Tibial nerve (tissue), 4 donors: ENCODE measurements around the gene ADD3. TPM values are rescaled to one million over a fixed set of nuclear protein-coding genes. Genes with fewer than 3 reads are reported as not detected.
"Not testable (repeated sequence)": the region's sequence is repeated elsewhere in the genome, so short reads cannot be mapped to it uniquely, and the experiment has no call there.

Source experiments
- DNase-seq, 2 donors: peaks; one replicate each; pipeline ENCODE4 v3.0.0-alpha.2; 2019; ENCODE audit warnings: low spot score in 2 of 2
- H3K27ac ChIP-seq, 4 donors: fragments of 200-600 bp; sonication (generic) in 3 of 4; one replicate each; pipeline ENCODE4 v1.5.1; 2017 to 2019; ENCODE audit warnings: mild to moderate bottlenecking in 1 of 4
- H3K27me3 ChIP-seq, 2 donors: fragments of 200-600 bp; sonication (generic) in 1 of 2; one replicate each; pipeline versions ENCODE4 v1.5.1 to v1.6.0; 2017 to 2019
- H3K36me3 ChIP-seq, 3 donors: fragments of 200-600 bp; sonication (generic); one replicate each; pipeline ENCODE4 v1.5.1; 2018 to 2019
- H3K4me1 ChIP-seq, 4 donors: fragments of 200-600 bp; sonication (generic) in 3 of 4; one replicate each; pipeline ENCODE4 v1.5.1; 2017 to 2019
- H3K4me3 ChIP-seq, 4 donors: fragments of 200-600 bp; sonication (generic) in 3 of 4; one replicate each; pipeline ENCODE4 v1.5.1; 2017 to 2019; ENCODE audit warnings: mild to moderate bottlenecking in 1 of 4, moderate library complexity in 1 of 4
- H3K9me3 ChIP-seq, 4 donors: fragments of 200-600 bp; sonication (generic) in 3 of 4; one replicate each; pipeline ENCODE4 v1.5.1; 2017 to 2019
- CTCF ChIP-seq, 5 experiments: fragments of 200-600 bp in 3 of 5; fragments of 450-650 bp in 2 of 5; sonication (generic) in 3 of 5; IDR thresholded peaks; one replicate each; pipeline ENCODE4 v1.5.1; 2016 to 2019; ENCODE audit warnings: antibody characterized with exemption in 5 of 5, mild to moderate bottlenecking in 3 of 5, moderate library complexity in 2 of 5
- EP300 ChIP-seq, 2 donors: sonication (generic); formaldehyde crosslinking; IDR thresholded peaks; one replicate each; pipeline ENCODE4 v1.6.1; 2017; ENCODE audit warnings: antibody characterized with exemption in 2 of 2, mild to moderate bottlenecking in 1 of 2
- POLR2A ChIP-seq, 2 donors: fragments of 450-650 bp; IDR thresholded peaks; one replicate each; pipeline ENCODE4 v1.6.1; 2017; ENCODE audit warnings: antibody characterized with exemption in 2 of 2, mild to moderate bottlenecking in 2 of 2, moderate library complexity in 2 of 2
- WGBS, 2 donors: methylation state at CpG; one replicate each; pipeline ENCODE4 v1.1.5; 2018; 5-methylcytosine and 5-hydroxymethylcytosine counted together
- total RNA-seq, 4 donors: library from RNA; depleted of rRNA; stranded (reverse); fragments of >200 nt; gene quantifications; one replicate each; pipeline ENCODE4 v1.1.0, GENCODE V29; 2016

Gene ADD3
- total RNA-seq, 4 donors from 2014 or later: 208 to 639 (median 443) TPM

DNA sequence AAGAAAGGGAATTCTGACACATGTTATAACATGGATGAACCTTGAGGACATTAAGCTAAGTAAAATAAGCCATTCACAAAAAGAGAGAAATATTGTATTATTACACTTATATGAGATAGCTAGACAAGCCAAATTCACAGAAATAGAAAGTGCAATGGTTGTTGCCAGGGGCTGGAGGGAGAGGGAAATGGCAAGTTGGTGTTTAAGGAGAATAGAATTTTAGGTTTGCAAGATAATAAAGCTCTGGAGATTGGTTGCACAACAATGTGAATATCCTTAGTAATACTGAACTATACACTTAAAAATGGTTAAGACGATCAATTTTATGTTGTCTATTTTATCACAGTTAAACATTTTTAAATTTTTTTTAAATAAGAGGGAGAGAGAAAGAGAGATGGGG, 25.0 kb upstream of the ADD3 start:
- DNase-seq: no peak
- Histone ChIP-seq H3K27ac (peak overlapping the region in 3 of 4 donors; percentile 14 to 76 (median 56)), H3K4me3 (no peak overlapping the region), H3K9me3 (peaks cover 0 to 5% (median 0%) of the 10 kb centered on the region in 4 donors), H3K36me3 (no peaks in the 10 kb centered on the region), H3K27me3 (no peaks in the 10 kb centered on the region), H3K4me1 (peaks cover 4 to 50% (median 20%) of the 10 kb centered on the region in 4 donors)
- TF ChIP-seq POLR2A (IDR thresholded peaks at IDR 0.05) (no peak), EP300 (IDR thresholded peaks at IDR 0.05) (no peak), CTCF (IDR thresholded peaks at IDR 0.05) (no peak)
- 63 to 74% methylated on average over 1 of the region's 1 CpG for WGBS, 2 donors

- H3K27ac ChIP-seq: no peak overlapping the region
- peaks cover 0 to 5% (median 0%) of the 10 kb centered on the region in 4 donors for H3K9me3 ChIP-seq
- H3K36me3 ChIP-seq: no peaks in the 10 kb centered on the region
- H3K4me1 ChIP-seq: peaks cover 0 to 41% (median 13%) of the 10 kb centered on the region in 4 donors
- H3K4me3 ChIP-seq: no peak overlapping the region
- no peak for DNase-seq
- no peak for TF ChIP-seq CTCF (IDR thresholded peaks at IDR 0.05)
- no peak for TF ChIP-seq EP300 (IDR thresholded peaks at IDR 0.05)
- TF ChIP-seq POLR2A (IDR thresholded peaks at IDR 0.05): no peak
- no peaks in the 10 kb centered on the region for H3K27me3 ChIP-seq
- 78 to 89% methylated on average over 2 of the region's 2 CpGs for whole genome bisulfite sequencing, 2 donors
These were observed 23.8 kb upstream of the ADD3 start for GRCh38 chr10:109984013-109984412.

- peaks cover 0 to 29% (median 12%) of the 10 kb centered on the region in 4 donors for H3K4me1 ChIP-seq
- H3K4me3 ChIP-seq, DNase-seq, H3K27me3 ChIP-seq, H3K27ac ChIP-seq, H3K9me3 ChIP-seq, H3K36me3 ChIP-seq: not testable (repeated sequence)
- 96 to 97% methylated on average over 3 of the region's 3 CpGs for WGBS, 2 donors
These were observed 22.0 kb upstream of the ADD3 start for GRCh38 chr10:109985768-109986167.

DNA sequence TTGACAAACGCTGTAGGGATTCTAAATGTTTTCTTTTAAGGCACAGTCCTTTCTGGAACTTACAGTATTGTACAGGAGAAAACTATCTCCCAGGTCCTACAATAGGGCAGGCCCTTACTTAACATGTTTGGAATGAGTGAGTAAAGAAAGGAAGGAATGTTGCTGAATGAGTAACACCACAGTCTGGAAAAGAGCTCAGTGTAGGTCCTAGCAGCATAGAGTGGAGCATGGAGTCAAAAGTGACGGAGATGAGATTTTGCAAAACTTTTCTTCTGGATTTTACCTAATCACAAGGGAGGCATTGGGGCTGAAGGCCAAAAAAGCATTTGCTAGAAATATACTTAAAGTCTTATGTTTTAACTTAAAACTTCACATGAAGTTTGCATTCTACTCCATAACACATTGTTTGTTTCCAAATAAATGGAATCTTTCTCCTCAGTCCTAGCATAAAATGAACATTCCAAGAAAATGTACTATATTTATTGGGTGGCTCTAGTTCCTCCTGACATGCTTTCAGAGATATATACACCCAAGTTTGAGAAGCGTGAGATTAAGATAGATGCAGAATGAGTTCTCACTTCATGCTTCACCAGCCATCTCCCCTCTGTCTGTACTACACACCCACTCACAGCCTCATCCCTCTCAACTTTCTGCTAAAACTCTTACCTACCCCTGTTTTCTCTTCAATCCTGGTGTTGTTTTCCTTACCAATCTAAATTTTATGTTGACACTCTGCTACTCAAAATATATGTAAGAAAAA, 20.2 kb upstream of the ADD3 start:
- no peak overlapping the region for H3K27ac ChIP-seq
- H3K9me3 ChIP-seq: peaks cover 0 to 5% (median 0%) of the 10 kb centered on the region in 4 donors
- DNase-seq: no peak
- peaks cover 0 to 14% (median under 1%) of the 10 kb centered on the region in 4 donors for H3K4me1 ChIP-seq
- no peak overlapping the region for H3K4me3 ChIP-seq
- no peaks in the 10 kb centered on the region for H3K27me3 ChIP-seq
- no peaks in the 10 kb centered on the region for H3K36me3 ChIP-seq
- 63 to 72% methylated on average over 3 of the region's 3 CpGs for WGBS, 2 donors
- no peak for TF ChIP-seq EP300 (IDR thresholded peaks at IDR 0.05)
- no peak for TF ChIP-seq POLR2A (IDR thresholded peaks at IDR 0.05)
- TF ChIP-seq CTCF (IDR thresholded peaks at IDR 0.05): no peak

- H3K36me3 ChIP-seq: no peaks in the 10 kb centered on the region
- DNase-seq: no peak
- no peak overlapping the region for H3K4me3 ChIP-seq
- H3K4me1 ChIP-seq: peaks cover 0 to 11% (median 0%) of the 10 kb centered on the region in 4 donors
- TF ChIP-seq EP300 (IDR thresholded peaks at IDR 0.05): no peak
- no peak for TF ChIP-seq POLR2A (IDR thresholded peaks at IDR 0.05)
- TF ChIP-seq CTCF (IDR thresholded peaks at IDR 0.05): no peak
- no peaks in the 10 kb centered on the region for H3K27me3 ChIP-seq
- 66 to 67% methylated on average over 1 of the region's 1 CpG for WGBS, 2 donors
- H3K27ac ChIP-seq: no peak overlapping the region
- peaks cover 0 to 5% (median 0%) of the 10 kb centered on the region in 4 donors for H3K9me3 ChIP-seq
These were observed 19.6 kb upstream of the ADD3 start for GRCh38 chr10:109988212-109988596.
